Activated CD4-positive, alpha-beta T cell treated with anti-CD3 and anti-CD28 coated beads, Interleukin-2, amount 50 U/mL, for 48 hours (primary cell): ENCODE data around the gene MORC4.

Source experiments
- DNase-seq, 2 experiments: peaks; one replicate each; pipeline ENCODE4 v3.0.0-alpha.2; 2020

The MORC4 gene

GRCh38 chrX:106952089-106952488 is 47.9 kb downstream of the MORC4 start:
- no peak for DNase-seq

GRCh38 chrX:106951230-106951629 is 48.8 kb downstream of the MORC4 start:
- DNase-seq: no peak

DNA sequence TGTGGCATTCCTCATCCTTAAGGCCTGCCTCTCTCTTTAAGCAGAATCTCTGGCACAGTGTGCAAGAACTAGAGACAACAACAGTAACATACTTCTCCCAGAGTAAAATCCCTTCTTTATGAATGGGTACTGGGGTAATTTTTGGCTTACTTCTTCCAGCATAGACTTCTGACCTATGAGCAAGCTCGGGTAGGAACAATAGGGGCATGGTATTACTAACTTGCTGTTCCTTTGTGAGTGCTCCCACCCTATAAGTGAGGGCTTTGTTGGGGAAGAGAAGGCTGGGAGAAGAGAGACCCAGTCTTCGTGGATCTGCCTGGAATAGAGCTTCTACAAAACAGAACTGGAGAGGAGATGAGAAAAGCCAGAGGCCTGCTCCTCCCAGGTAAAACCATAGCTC is 49.6 kb downstream of the MORC4 start:
- DNase-seq: no peak

DNA sequence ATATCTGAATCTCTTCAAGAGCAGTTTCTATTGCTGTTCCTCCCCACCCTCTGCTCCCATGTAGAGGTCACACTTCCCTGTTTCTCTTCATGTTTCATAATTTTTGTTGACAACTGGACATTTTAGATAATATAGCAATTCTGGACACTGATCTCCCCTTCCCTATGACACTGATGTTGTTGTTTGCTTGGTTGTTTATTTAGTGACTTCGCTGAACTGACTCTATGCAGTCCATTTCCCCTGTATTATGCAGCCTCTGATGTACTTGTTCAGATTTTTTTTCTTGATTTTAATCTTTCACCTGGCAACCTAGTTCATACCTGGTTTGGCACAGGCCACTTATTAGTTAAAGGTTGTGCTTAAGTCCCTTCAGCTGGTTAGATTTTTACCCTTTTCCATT is 50.6 kb downstream of the MORC4 start:
- no peak for DNase-seq

- DNase-seq: no peak
These were observed 51.4 kb downstream of the MORC4 start for GRCh38 chrX:106948641-106949040.

- DNase-seq: no peak
These were observed 53.5 kb downstream of the MORC4 start for GRCh38 chrX:106946464-106946863.

DNA sequence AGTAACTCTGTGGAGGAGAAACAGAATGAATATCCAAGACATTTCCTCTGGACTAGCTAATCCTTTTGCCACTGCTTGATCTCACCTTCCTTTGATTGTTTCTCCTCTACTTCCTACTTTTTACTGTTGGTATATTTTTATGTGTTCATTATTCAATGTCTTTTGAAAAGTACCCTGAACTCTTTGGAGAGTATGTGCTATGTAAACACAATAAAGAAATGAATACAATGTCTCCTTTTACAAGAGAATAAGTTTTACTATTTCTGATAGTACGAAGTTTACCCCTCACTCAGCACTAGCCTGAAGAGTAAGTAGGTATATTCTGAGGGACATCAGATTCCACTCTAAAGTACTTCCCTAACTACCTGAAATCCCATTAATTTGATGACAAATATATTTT is 59.9 kb downstream of the MORC4 start:
- no peak for DNase-seq

- no peak for DNase-seq
These were observed 60.4 kb downstream of the MORC4 start for GRCh38 chrX:106939566-106939965.

GRCh38 chrX:106936246-106936645 is 63.8 kb downstream of the MORC4 start:
- no peak for DNase-seq

- no peak for DNase-seq
These were observed 64.8 kb downstream of the MORC4 start for GRCh38 chrX:106935175-106935574.

- no peak for DNase-seq
These were observed 66.5 kb downstream of the MORC4 start for GRCh38 chrX:106933538-106933961.

DNA sequence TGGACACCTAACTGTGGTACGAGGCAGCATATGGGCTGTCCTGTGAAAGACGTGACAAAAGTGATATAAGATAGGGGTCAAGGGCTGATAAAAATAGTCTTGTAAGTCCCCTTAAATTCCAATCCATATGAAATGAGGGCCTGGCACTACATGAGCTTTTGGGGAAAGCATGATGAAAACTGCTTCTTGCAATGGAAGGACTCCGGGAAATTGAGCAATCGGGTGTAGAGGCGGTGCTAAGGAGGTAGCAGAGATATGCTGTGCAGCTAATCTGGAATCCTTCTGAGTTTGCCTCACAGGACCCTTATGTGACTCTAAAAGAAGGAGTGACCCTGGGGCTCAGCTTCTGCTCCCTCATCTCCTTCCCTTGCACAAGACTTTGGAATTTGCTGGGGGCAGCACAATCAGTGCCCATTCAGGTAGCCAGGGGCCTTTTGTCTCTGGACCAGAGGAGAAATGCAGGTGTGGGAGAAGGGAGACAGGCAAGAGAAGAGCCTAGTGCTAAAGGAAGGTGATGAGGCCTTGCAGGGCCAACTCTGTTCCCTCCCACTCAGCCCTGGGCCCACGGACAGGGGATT is 67.0 kb downstream of the MORC4 start:
- DNase-seq: no peak

DNA sequence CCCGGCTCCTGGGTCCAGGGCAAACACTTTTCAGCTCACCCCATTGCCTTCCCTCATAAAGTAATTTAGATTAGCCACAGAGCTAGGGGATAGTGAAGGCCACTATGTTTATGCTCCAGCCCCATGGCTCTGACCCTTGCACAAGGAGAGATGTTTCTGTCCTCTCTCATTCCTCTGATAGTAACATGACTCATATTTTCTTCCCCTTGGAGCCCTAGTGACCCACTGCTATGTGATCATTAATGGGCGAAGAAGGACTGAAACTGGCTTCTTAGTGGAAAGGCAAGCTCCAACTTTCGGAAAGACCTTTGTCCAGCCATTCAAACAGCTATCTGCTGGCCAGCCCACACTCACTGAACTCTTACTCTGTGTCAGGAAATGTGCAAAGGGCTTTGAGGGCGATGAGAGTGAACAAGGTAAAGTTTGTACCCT is 67.5 kb downstream of the MORC4 start:
- no peak for DNase-seq

DNA sequence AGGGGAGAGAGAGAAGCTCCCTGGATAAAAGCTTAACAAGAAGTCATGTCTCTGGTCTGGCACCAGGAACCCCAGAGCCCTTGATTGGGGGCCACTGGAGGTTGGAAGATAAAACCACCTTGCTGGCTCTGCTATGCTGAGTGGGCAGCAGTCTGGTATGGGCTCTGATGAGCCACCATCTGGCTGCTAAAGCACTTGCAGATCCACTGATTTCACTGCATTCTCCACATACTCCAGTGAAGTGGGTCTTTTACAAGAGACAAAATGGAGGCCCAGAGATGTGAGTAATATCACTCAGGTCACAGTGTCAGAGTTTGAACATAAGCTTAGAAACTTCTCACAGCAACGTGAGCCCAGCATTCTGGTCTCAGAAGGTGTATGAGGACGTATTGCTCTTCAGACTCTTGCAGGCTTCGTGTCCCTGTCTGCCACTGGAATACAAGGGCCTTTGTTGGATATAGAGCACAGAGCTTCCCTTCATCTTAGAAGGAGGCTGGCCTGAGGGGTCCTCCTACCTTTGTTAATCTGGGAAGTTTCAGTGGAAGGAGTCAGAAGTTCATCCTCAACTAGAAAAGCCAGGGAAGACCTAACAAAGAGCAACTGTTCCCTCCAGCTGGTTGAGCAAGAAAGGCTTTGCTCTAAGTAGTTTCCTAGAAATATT is 68.1 kb downstream of the MORC4 start:
- DNase-seq: no peak

- no peak for DNase-seq
These were observed 71.8 kb downstream of the MORC4 start for GRCh38 chrX:106928227-106928626.

- no peak for DNase-seq
These were observed 72.3 kb downstream of the MORC4 start for GRCh38 chrX:106927700-106928099.

DNA sequence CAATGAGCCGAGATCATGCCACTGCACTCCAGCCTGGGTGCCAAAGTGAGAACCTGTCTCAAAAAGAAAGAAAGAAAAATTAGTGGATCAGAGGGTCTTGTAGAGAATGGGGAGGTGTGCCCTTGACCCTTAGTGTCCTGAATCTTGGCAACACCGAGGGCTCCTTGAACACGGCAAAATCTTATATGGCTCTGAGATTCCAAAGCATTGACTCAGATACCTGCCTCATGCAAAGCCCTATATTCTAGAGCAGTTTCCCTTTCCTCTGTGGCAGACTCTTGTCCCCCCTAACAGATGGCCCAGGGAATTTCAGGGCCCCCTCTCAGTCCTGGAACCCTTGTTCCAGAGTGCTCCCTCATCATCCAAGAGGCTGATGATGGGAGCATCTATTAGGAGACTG is 73.0 kb downstream of the MORC4 start:
- no peak for DNase-seq

DNA sequence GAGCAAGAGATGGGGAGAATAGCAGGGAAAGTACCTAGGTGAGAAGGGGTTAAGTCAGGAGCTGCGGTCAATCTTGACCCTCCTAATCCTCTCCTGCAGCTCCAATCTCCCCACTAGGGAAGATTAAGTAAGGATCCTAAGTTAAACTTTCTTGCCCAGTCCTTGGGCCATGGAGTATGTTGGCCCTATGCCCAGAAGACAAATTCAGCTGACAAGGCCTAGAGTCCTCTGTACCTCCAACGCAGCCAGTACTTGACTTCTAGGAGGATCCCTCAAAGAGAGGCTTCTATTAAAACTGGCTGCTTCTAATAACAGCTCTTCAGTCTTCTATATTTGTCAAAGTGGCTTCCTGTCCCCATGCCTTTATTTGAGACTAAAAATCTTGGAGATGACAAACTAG is 78.4 kb downstream of the MORC4 start:
- DNase-seq: no peak

DNA sequence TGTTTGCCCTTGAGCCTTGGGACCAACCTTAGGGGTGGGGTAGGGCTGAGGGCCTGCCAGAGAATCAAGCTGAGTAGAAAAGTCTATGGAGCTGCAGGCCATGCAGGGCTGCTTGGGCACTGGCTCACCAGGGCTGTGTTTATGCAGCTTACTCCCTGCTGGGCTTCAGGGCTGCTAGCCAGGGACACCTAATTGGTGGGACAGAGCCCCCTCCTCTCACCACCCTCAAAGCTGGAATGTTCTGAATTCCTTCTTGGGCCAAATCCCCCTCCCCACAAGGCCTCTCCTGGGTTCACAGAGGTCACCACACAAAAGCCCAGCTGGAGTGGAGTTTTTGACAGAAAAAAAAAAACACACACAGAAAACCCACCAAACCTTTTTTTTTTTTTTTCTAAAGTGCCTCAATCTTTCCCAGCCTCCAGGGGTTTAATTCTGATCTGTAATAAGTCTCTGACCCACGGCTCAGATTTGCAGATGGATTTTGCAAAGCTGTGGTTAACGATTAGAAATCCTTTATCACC is 80.0 kb downstream of the MORC4 start, which contains the start of gene CLDN2:
Gene CLDN2 (plus strand): TSS at position 471 of the 521 bp plus-strand sequence. CDS start 7,827 bp downstream, outside the sequence.
- DNase-seq: no peak

DNA sequence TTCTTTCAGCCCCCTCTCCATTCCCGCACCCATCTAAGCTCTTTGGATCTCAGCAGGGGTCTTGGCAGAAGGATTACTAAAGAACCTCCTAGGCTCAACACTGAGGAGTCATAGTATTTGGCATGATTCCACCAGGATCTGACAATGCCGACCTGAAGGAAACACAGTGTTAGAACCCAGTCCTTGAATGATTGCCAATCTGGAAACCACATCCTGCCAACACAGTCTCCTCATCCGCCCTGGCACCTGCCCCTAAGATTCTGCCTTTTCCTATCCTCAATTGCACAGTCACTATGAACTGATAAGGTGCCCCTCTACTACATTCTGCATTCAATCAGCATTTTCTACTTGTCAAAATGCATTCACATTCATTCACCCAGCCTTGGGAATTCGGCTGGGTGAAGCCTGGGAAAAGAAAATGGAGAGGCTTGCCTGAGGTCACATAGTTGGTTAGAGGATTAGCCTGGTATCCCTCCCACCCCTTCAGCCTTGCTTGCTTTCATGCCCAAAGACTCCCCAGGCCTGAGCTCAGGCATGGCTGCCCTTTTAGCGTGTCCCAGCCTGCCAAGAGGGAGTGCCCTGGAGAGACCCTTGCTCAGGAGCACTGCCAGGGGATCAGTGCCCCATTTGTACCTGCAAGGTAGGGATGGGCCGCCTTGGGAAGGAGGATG is 82.0 kb downstream of the MORC4 start:
- no peak for DNase-seq

DNA sequence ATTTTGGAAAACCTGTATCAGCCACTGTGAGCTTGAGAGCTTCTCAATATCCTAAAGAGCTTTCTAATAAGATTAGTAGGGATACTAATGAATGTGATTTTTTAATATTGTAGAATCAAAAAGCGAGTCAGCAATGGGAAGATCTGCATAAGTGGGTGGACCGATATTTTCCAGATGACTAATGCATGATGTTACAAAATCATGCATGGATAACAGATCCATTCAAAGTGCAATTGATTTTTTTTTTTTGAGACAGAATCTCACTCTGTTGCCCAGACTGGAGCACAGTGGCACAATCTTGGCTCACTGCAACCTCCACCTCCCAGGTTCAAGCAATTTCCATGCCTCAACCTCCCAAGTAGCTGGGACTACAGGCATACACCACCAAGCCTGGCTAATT is 87.1 kb downstream of the MORC4 start:
- DNase-seq: no peak

DNA sequence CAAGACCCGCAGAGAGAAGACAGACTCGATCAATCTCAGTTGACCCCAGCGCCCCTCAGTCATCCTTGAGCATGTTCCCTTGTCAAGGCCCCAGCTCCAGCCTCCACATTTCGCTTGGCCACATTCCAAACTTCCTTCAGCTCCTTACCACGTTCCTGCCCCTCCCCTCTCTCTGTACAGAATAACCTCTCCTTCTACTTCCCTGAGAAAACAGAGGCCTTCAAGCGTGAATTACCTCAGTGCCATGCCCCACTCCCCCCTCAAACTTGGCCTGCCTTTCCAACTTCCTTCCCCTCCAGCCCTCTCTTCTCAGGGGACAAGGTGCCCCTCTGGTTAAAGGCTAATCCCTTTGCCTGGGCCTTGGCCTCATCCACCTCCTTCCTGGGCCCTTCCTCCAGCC is 93.7 kb downstream of the MORC4 start:
- no peak for DNase-seq

DNA sequence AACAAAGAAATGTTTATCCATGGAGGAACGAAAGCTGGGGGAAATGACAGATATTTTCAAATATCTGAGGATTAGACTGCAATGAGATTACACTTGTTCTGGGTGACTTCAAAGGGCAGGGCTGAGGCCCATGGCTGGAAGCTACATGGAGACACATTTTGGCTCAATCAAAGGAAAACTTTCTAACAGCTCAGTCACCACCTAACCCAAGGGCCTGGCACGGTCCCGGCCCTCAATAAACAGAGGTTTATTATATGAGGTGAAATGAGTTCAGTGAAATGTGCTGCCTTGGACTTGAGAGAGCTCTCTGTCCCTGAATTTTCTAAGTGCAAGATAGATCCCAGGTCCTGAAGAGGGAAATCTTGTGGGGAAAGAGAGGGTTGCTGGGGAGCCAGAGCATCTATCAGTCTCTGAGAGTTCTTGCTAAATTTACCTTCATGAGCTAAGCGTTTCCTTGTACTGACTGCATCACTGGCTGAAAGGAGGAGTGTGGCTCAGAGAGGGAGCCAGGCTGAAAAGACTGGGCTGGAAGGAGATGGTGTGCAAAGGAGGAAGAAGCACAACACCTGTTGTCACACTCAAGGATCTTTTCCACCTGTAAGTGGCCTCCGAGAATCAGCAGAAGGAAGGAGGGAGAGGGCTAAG is 94.8 kb downstream of the MORC4 start:
- no peak for DNase-seq
